Measurements from ENCODE around the gene TEAD1. TPM values are rescaled to one million over a fixed set of nuclear protein-coding genes. Genes with fewer than 3 reads are reported as not detected.

TEAD1 gene
- polyA plus RNA-seq, 2 of the 4 experiments (the other 2 are of a cell fraction) = 111 to 112 TPM

DNA sequence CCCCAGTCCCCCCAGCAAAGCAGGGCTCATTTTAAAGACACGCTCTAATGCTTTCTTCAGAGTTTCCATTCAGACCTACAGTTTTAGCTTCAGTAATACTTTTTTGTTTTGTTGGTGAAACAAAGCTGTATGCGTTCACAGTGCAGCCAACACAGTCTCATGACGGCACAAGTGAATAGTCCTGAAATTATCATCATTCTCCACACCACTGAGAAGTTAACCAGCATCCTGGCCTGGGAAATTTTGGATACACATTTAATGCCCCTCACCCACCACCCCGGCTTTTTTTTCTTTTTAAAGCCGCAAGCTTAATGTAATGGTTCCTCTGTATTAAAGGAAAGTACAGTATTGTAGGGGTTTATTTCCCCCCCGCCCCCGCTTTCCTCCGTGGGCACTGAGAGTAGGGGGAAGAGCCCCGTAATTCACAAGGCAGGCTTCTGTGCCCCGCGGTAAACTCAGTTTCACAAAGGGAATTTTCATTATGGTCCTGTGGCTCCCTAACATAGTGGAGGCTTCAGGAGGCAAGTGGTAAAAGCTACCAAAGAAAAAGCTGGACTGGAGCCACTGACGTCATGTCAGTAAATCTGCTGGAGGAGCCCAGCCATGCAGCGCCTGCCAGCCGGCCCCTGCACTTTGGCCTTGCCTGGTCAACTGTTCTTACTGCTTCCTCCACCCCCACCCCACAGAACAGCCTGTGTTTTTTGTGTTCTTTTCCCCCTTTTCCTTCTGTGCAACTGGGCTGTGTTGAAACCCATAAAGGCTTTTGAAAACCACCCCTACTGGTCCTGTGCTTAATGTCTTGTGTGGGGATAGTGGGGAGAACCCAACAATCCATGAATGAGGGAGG is 18.2 kb downstream of the TEAD1 start:
- Histone ChIP-seq H3K4me3 (peak overlapping the region; percentile 31), H3K9me3 (no peaks in the 10 kb centered on the region), H3K4me2 (peak overlapping the region; percentile 90), H3K4me1 (peaks cover 93% of the 10 kb centered on the region), H3K27ac (peak overlapping the region; percentile 92 to 94)
- WGBS (ENCODE audit: missing lambda C conversion rate) = 9% methylated on average over 14 of the region's 14 CpGs
- POLR2A ChIA-PET = interaction anchor here (0.6 to 2.9 kb wide), 5 partner anchors 8 to 95 kb away, joined by 4 to 25 read pairs (median 7); partner anchors contain the start of gene TEAD1
- FAIRE-seq (no peak), DNase-seq (ENCODE audit: low read depth in 1 of 2, low spot score in 1 of 2) (peak; percentile 75 to 89), ATAC-seq (peak; percentile 71 to 79)
- TF ChIP-seq FOSL2 (IDR thresholded peaks at IDR 0.05) = peak; percentile 16; the same call in 1 of the 2 replicates
- TF ChIP-seq FOSL2 (CRISPR knock-in tag; IDR thresholded peaks at IDR 0.05) = no peak
- TF ChIP-seq SMC3 (IDR thresholded peaks at IDR 0.05) = peak; percentile 13; the same call in 1 of the 3 replicates
- TF ChIP-seq JUN (IDR thresholded peaks at IDR 0.05) = peak; percentile 40 to 75; a peak in 2 of 5 replicates
- no peak for TF ChIP-seq ZNF302 (CRISPR knock-in tag; IDR thresholded peaks at IDR 0.05)
- peak in 1 of 2 experiments; percentile 58; a peak in 3 of 5 replicates for TF ChIP-seq EP300 (IDR thresholded peaks at IDR 0.05)
- peak in 1 of 2 experiments; percentile 12; a peak in 1 of 4 replicates for TF ChIP-seq CEBPB (IDR thresholded peaks at IDR 0.05)
- TF ChIP-seq, protein P1, sequence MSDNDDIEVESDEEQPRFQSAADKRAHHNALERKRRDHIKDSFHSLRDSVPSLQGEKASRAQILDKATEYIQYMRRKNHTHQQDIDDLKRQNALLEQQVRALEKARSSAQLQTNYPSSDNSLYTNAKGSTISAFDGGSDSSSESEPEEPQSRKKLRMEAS (IDR thresholded peaks at IDR 0.05) = peak; percentile 73
- no peak for TF ChIP-seq NPAS2 (CRISPR knock-in tag; IDR thresholded peaks at IDR 0.05; ENCODE audit: borderline replicate concordance)
- peak in 1 of 2 experiments; percentile 32; a peak in 1 of 5 replicates for TF ChIP-seq RAD21 (conservative IDR thresholded peaks at IDR 0.05 in 1 of 2, IDR thresholded peaks at IDR 0.05 in 1 of 2)
- peak; percentile 60; the same call in 1 of the 2 replicates for TF ChIP-seq GATA3 (IDR thresholded peaks at IDR 0.05; ENCODE audit: borderline replicate concordance)
- no peak for TF ChIP-seq CBX2 (IDR thresholded peaks at IDR 0.05; ENCODE audit: borderline replicate concordance, low read depth)
- CTCF ChIA-PET = interaction anchor here (0.9 to 2.3 kb wide), 5 partner anchors 15 to 400 kb away, joined by 3 to 11 read pairs (median 3); no protein-coding TSS in a partner anchor

DNA sequence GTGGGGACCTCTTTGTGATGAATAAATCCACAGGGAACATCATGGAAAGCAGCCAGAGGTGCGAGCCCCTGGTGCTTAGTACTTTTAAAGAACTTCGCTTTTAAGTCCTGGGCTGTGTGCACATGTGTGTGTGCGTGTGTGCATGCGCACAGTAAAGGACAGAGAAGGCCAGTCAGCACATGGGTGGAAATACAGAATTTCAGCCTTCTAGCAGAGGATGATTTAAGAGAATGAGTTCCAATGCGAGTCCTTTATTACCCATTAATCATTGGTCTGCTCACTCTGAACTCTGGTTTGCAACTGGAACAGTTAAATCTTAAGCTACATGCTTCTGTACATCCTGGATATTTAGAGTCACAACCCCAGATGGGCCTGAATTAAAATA is 18.9 kb downstream of the TEAD1 start:
- ATAC-seq = peak; percentile 36 to 42
- peak in 1 of 2 experiments; percentile 46 for DNase-seq (ENCODE audit: low read depth in 1 of 2, low spot score in 1 of 2)
- Histone ChIP-seq H3K4me1 (peaks cover 93% of the 10 kb centered on the region), H3K27ac (peak overlapping the region; percentile 92 to 94), H3K4me2 (peak overlapping the region; percentile 90), H3K4me3 (peak overlapping the region; percentile 31), H3K9me3 (no peaks in the 10 kb centered on the region)
- ChIA-PET CTCF (interaction anchor here (1.1 to 2.3 kb wide), 4 partner anchors 18 to 283 kb away, joined by 3 to 11 read pairs (median 4); no protein-coding TSS in a partner anchor), POLR2A (interaction anchor here (0.6 to 2.9 kb wide), 7 partner anchors 9 to 121 kb away, joined by 3 to 25 read pairs (median 4); partner anchors contain the start of gene TEAD1)
- FAIRE-seq = no peak
- TF ChIP-seq, protein P2, sequence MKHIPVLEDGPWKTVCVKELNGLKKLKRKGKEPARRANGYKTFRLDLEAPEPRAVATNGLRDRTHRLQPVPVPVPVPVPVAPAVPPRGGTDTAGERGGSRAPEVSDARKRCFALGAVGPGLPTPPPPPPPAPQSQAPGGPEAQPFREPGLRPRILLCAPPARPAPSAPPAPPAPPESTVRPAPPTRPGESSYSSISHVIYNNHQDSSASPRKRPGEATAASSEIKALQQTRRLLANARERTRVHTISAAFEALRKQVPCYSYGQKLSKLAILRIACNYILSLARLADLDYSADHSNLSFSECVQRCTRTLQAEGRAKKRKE (CRISPR knock-in tag; IDR thresholded peaks at IDR 0.05; ENCODE audit: low read depth) = no peak
- TF ChIP-seq FOSB (CRISPR knock-in tag; IDR thresholded peaks at IDR 0.05) (no peak), ZSCAN20 (CRISPR knock-in tag; IDR thresholded peaks at IDR 0.05) (no peak), NFE2L2 (conservative IDR thresholded peaks at IDR 0.05; ENCODE audit: low read length) (no peak), TFCP2L1 (CRISPR knock-in tag; IDR thresholded peaks at IDR 0.05) (no peak), FOXS1 (CRISPR knock-in tag; IDR thresholded peaks at IDR 0.05) (no peak), KDM5A (IDR thresholded peaks at IDR 0.05) (no peak)
- TF ChIP-seq, protein P3, sequence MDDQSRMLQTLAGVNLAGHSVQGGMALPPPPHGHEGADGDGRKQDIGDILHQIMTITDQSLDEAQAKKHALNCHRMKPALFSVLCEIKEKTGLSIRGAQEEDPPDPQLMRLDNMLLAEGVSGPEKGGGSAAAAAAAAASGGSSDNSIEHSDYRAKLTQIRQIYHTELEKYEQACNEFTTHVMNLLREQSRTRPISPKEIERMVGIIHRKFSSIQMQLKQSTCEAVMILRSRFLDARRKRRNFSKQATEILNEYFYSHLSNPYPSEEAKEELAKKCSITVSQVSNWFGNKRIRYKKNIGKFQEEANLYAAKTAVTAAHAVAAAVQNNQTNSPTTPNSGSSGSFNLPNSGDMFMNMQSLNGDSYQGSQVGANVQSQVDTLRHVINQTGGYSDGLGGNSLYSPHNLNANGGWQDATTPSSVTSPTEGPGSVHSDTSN (IDR thresholded peaks at IDR 0.05) = no peak
- TF ChIP-seq, protein P4, sequence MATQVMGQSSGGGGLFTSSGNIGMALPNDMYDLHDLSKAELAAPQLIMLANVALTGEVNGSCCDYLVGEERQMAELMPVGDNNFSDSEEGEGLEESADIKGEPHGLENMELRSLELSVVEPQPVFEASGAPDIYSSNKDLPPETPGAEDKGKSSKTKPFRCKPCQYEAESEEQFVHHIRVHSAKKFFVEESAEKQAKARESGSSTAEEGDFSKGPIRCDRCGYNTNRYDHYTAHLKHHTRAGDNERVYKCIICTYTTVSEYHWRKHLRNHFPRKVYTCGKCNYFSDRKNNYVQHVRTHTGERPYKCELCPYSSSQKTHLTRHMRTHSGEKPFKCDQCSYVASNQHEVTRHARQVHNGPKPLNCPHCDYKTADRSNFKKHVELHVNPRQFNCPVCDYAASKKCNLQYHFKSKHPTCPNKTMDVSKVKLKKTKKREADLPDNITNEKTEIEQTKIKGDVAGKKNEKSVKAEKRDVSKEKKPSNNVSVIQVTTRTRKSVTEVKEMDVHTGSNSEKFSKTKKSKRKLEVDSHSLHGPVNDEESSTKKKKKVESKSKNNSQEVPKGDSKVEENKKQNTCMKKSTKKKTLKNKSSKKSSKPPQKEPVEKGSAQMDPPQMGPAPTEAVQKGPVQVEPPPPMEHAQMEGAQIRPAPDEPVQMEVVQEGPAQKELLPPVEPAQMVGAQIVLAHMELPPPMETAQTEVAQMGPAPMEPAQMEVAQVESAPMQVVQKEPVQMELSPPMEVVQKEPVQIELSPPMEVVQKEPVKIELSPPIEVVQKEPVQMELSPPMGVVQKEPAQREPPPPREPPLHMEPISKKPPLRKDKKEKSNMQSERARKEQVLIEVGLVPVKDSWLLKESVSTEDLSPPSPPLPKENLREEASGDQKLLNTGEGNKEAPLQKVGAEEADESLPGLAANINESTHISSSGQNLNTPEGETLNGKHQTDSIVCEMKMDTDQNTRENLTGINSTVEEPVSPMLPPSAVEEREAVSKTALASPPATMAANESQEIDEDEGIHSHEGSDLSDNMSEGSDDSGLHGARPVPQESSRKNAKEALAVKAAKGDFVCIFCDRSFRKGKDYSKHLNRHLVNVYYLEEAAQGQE (IDR thresholded peaks at IDR 0.05) = no peak
- 27% methylated on average over 5 of the region's 5 CpGs for WGBS (ENCODE audit: missing lambda C conversion rate)

Data from A549 (cell line).